H9 (cell line): Measurements from ENCODE around the gene CATSPER1. TPM values are rescaled to one million over a fixed set of nuclear protein-coding genes. Genes with fewer than 3 reads are reported as not detected.

Experiments used
- DNase-seq: peaks from one replicate; pipeline ENCODE4 v3.0.0-alpha.2; 2017
- H2AFZ ChIP-seq: one replicate; pipeline ENCODE4 v1.6.1; 2013; ENCODE audit warnings: mild to moderate bottlenecking, low read length, control low read depth, moderate library complexity
- H2AK5ac ChIP-seq: 2 replicates; pipeline ENCODE4 v1.6.1; 2013; ENCODE audit warnings: low read length, control low read depth, mixed read lengths; ENCODE audit not compliant: insufficient read length
- H2BK120ac ChIP-seq: one replicate; pipeline ENCODE4 v1.6.1; 2013; ENCODE audit warnings: low read depth, mild to moderate bottlenecking, low read length, control low read depth, inconsistent platforms; ENCODE audit not compliant: poor library complexity, severe bottlenecking
- H2BK12ac ChIP-seq: 2 replicates; pipeline ENCODE4 v1.6.1; 2013; ENCODE audit warnings: low read length, control low read depth, mixed read lengths, low read depth; ENCODE audit not compliant: insufficient read length
- H2BK15ac ChIP-seq: 2 replicates; pipeline ENCODE4 v1.6.1; 2013; ENCODE audit warnings: low read depth, low read length, control low read depth
- H2BK20ac ChIP-seq: one replicate; pipeline ENCODE4 v1.6.1; 2013; ENCODE audit warnings: low read depth, mild to moderate bottlenecking, low read length, control low read depth, inconsistent platforms; ENCODE audit not compliant: poor library complexity, severe bottlenecking
- H2BK5ac ChIP-seq: 2 replicates; pipeline ENCODE4 v1.6.1; 2013; ENCODE audit warnings: low read length, control low read depth, mixed read lengths; ENCODE audit not compliant: insufficient read length
- H3K14ac ChIP-seq: 2 replicates; pipeline ENCODE4 v1.6.1; 2013; ENCODE audit warnings: low read length, control low read depth; ENCODE audit not compliant: insufficient read depth
- H3K18ac ChIP-seq: 2 replicates; pipeline ENCODE4 v1.6.1; 2013; ENCODE audit warnings: low read depth, mild to moderate bottlenecking, mixed read lengths, low read length, control low read depth; ENCODE audit not compliant: insufficient read length
- H3K23ac ChIP-seq: 2 replicates; pipeline ENCODE4 v1.6.1; 2013; ENCODE audit warnings: low read length, control low read depth, mixed read lengths, low read depth; ENCODE audit not compliant: insufficient read length
- H3K23me2 ChIP-seq: 2 replicates; pipeline ENCODE4 v1.6.1; 2013; ENCODE audit warnings: low read depth, mild to moderate bottlenecking, mixed read lengths, low read length, control low read depth; ENCODE audit not compliant: insufficient read length, poor library complexity, severe bottlenecking
- H3K27ac ChIP-seq: 2 replicates; pipeline ENCODE4 v1.5.1; 2013; ENCODE audit warnings: low read length, control low read depth, mixed read lengths, low read depth; ENCODE audit not compliant: insufficient read length
- H3K27me3 ChIP-seq: 2 replicates; pipeline ENCODE4 v1.6.1; 2013; ENCODE audit warnings: low read length, control low read depth, inconsistent platforms; ENCODE audit not compliant: insufficient read depth
- H3K4ac ChIP-seq: 2 replicates; pipeline ENCODE4 v1.6.1; 2013; ENCODE audit warnings: low read depth, mild to moderate bottlenecking, control low read depth, inconsistent platforms, low read length, moderate library complexity
- H3K4me1 ChIP-seq: 2 replicates; pipeline ENCODE4 v1.6.1; 2013; ENCODE audit warnings: low read length, control low read depth, inconsistent platforms; ENCODE audit not compliant: insufficient read depth
- H3K4me2 ChIP-seq: 2 replicates; pipeline ENCODE4 v1.6.1; 2013; ENCODE audit warnings: low read length, control low read depth, mixed read lengths; ENCODE audit not compliant: insufficient read length, insufficient read depth
- H3K56ac ChIP-seq: 2 replicates; pipeline ENCODE4 v1.6.1; 2013; ENCODE audit warnings: low read depth, mild to moderate bottlenecking, mixed read lengths, low read length, control low read depth; ENCODE audit not compliant: insufficient read length
- H3K79me1 ChIP-seq: 2 replicates; pipeline ENCODE4 v1.6.1; 2013; ENCODE audit warnings: low read depth, mild to moderate bottlenecking, moderate library complexity, low read length, control low read depth, inconsistent platforms; ENCODE audit not compliant: insufficient read depth, poor library complexity, severe bottlenecking
- H3K79me2 ChIP-seq: 2 replicates; pipeline ENCODE4 v1.6.1; 2013; ENCODE audit warnings: low read length, control low read depth, inconsistent platforms; ENCODE audit not compliant: insufficient read depth
- H3K9ac ChIP-seq: 2 replicates; pipeline ENCODE4 v1.6.1; 2013; ENCODE audit warnings: low read length, control low read depth, mixed read lengths; ENCODE audit not compliant: insufficient read length; ENCODE audit errors: extremely low read depth
- H3K9me3 ChIP-seq: one replicate; pipeline ENCODE4 v1.6.1; 2013; ENCODE audit warnings: low read depth, low read length, inconsistent platforms; ENCODE audit not compliant: control insufficient read depth
- H3T11ph ChIP-seq: one replicate; pipeline ENCODE4 v1.6.1; 2013; ENCODE audit warnings: mild to moderate bottlenecking, low read length, control low read depth, inconsistent platforms
- H4K20me1 ChIP-seq: one replicate; pipeline ENCODE4 v1.6.1; 2013; ENCODE audit not compliant: control insufficient read depth, insufficient read length, insufficient read depth
- H4K5ac ChIP-seq: 2 replicates; pipeline ENCODE4 v1.6.1; 2013; ENCODE audit warnings: low read depth, mild to moderate bottlenecking, mixed read lengths, low read length, control low read depth; ENCODE audit not compliant: insufficient read length
- H4K8ac ChIP-seq: replicated peaks from 2 replicates; pipeline ENCODE4 v1.6.1; 2013; ENCODE audit warnings: low read length, control low read depth, mixed read lengths, low read depth; ENCODE audit not compliant: insufficient read length
- H4K91ac ChIP-seq: 2 replicates; pipeline ENCODE4 v1.6.1; 2013; ENCODE audit warnings: low read depth, mild to moderate bottlenecking, moderate library complexity, mixed read lengths, low read length, control low read depth; ENCODE audit not compliant: insufficient read length
- H3K27ac Mint-ChIP-seq, 3 experiments: 2 replicates in 2 of 3; 3 replicates in 1 of 3; pipeline ENCODE4 v1.8.0; 2020 to 2021; ENCODE audit warnings: mixed read lengths in 3 of 3, mild to moderate bottlenecking in 1 of 3, moderate library complexity in 1 of 3
- H3K27me3 Mint-ChIP-seq: 2 replicates; pipeline ENCODE4 v1.8.0; 2021; ENCODE audit warnings: low read depth, mild to moderate bottlenecking, moderate library complexity, mixed read lengths
- H3K36me3 Mint-ChIP-seq, 3 experiments: 2 replicates in 2 of 3; 3 replicates in 1 of 3; pipeline ENCODE4 v1.8.0; 2020 to 2021; ENCODE audit warnings: low read depth in 3 of 3, mixed read lengths in 3 of 3; ENCODE audit not compliant: insufficient read depth in 1 of 3
- H3K4me1 Mint-ChIP-seq, 2 experiments: 2 replicates each; pipeline ENCODE4 v1.8.0; 2020; ENCODE audit warnings: mixed read lengths in 2 of 2
- H3K4me3 Mint-ChIP-seq, 2 experiments: 2 replicates in 1 of 2; 3 replicates in 1 of 2; pipeline ENCODE4 v1.8.0; 2020 to 2021; ENCODE audit warnings: mild to moderate bottlenecking in 2 of 2, mixed read lengths in 2 of 2, moderate library complexity in 1 of 2
- H3K9me3 Mint-ChIP-seq, 2 experiments: 2 replicates in 1 of 2; 3 replicates in 1 of 2; pipeline ENCODE4 v1.8.0; 2020; ENCODE audit warnings: mild to moderate bottlenecking in 2 of 2, mixed read lengths in 2 of 2, moderate library complexity in 1 of 2
- WGBS: extraction: QIAGEN DNeasy Blood & Tissue Kit; methylation state at CpG from one replicate; pipeline ENCODE4 v1.1.7; 2013; ENCODE audit warnings: missing lambda C conversion rate, low lambda C conversion rate, mixed read lengths; ENCODE audit not compliant: insufficient read length; ENCODE audit errors: extremely low coverage; 5-methylcytosine and 5-hydroxymethylcytosine counted together
- total RNA-seq: library from RNA; stranded (reverse); gene quantifications from 2 replicates; pipeline ENCODE4 v1.2.1, GENCODE V29; 2021
- TF ChIP-seq, protein P1 (sequence below): fragments of 200-600 bp; sonication (generic); conservative IDR thresholded peaks from 3 replicates; pipeline ENCODE4 v1.8.0; 2021; ENCODE audit warnings: antibody characterized with exemption, mild to moderate bottlenecking

CATSPER1 gene
- total RNA-seq, 1 experiment from 2014 or later = not detected

GRCh38 chr11:66046901-66047300 is 20.6 kb upstream of the CATSPER1 start:
- Histone ChIP-seq H3K79me2 (no peaks in the 10 kb centered on the region), H3K14ac (no peak overlapping the region), H2AK5ac (no peak overlapping the region), H4K91ac (no peak overlapping the region), H2BK12ac (no peak overlapping the region), H2BK5ac (no peak overlapping the region), H4K8ac (no peak overlapping the region), H3K9ac (no peak overlapping the region), H3K79me1 (no peaks in the 10 kb centered on the region), H3K9me3 (no peaks in the 10 kb centered on the region), H2BK15ac (no peak overlapping the region), H3T11ph (no peak overlapping the region), H4K5ac (no peak overlapping the region), H3K27ac (no peak overlapping the region), H3K27me3 (no peaks in the 10 kb centered on the region), H2AFZ (no peak overlapping the region), H2BK20ac (no peak overlapping the region), H3K23me2 (peaks cover 8% of the 10 kb centered on the region), H3K4me2 (no peak overlapping the region), H3K18ac (no peak overlapping the region), H3K4me1 (peaks cover 6% of the 10 kb centered on the region; the same call in 1 of the 2 replicates), H4K20me1 (peaks cover 3% of the 10 kb centered on the region), H2BK120ac (no peak overlapping the region), H3K56ac (no peak overlapping the region), H3K23ac (no peak overlapping the region), H3K4ac (no peak overlapping the region)
- no peaks in the 10 kb centered on the region for H3K9me3 Mint-ChIP-seq
- DNase-seq = no peak
- H3K4me1 Mint-ChIP-seq = peaks cover 33 to 43% of the 10 kb centered on the region in 2 experiments
- TF ChIP-seq, protein P1, sequence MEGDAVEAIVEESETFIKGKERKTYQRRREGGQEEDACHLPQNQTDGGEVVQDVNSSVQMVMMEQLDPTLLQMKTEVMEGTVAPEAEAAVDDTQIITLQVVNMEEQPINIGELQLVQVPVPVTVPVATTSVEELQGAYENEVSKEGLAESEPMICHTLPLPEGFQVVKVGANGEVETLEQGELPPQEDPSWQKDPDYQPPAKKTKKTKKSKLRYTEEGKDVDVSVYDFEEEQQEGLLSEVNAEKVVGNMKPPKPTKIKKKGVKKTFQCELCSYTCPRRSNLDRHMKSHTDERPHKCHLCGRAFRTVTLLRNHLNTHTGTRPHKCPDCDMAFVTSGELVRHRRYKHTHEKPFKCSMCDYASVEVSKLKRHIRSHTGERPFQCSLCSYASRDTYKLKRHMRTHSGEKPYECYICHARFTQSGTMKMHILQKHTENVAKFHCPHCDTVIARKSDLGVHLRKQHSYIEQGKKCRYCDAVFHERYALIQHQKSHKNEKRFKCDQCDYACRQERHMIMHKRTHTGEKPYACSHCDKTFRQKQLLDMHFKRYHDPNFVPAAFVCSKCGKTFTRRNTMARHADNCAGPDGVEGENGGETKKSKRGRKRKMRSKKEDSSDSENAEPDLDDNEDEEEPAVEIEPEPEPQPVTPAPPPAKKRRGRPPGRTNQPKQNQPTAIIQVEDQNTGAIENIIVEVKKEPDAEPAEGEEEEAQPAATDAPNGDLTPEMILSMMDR = no peak
- H3K4me3 Mint-ChIP-seq = no peak overlapping the region
- no peaks in the 10 kb centered on the region; the same call in 1 of the 2 replicates for H3K27me3 Mint-ChIP-seq
- H3K36me3 Mint-ChIP-seq = peaks cover 10 to 25% (median 19%) of the 10 kb centered on the region in 3 experiments
- no CpG with 5 or more reads among the region's 3 CpGs for WGBS
- no peak overlapping the region for H3K27ac Mint-ChIP-seq
